GM18870 (cell line): ENCODE data around the gene SPR.
"Not testable (repeated sequence)": the region's sequence is repeated elsewhere in the genome, so short reads cannot be mapped to it uniquely, and the experiment has no call there.

Experiments used
- ATAC-seq: cut with Tn5 transposase; IDR thresholded peaks from one replicate; pipeline ENCODE4 v1.9.1; 2021; ENCODE audit warnings: moderate library complexity; ENCODE audit not compliant: unreplicated experiment

Gene SPR

DNA sequence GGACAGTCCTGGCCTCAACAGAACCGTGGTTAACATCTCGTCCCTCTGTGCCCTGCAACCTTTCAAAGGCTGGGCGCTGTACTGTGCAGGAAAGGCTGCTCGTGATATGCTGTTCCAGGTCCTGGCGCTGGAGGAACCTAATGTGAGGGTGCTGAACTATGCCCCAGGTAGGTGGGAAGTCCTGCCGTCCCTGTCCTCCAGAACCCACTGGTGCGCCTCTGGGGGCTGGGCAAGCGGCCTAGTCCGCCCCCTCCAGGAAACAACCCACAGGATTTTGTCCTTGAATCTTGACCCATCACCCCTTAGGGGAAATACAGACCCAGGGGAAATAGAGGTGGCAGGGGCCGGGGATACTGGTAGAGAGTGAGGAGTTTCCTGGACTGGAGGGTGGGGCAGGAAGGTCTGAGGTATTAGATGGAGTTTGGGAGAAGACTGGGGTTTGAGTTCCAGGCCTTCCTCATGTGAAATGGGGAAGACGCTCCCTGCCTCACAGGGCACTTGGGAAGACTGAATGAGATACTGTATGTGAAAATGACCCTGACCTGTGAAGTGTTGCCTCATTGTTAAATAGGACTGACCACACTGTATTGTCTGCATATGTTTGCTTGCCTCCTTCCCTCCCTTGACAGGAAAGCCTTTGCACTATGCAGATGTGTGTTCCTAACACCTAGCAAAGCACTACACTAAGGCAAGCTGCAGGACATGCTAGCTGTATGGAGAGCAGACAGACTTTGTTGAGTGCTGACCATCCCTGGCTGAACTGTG, 1.4 kb downstream of the SPR start:
- no peak for ATAC-seq

DNA sequence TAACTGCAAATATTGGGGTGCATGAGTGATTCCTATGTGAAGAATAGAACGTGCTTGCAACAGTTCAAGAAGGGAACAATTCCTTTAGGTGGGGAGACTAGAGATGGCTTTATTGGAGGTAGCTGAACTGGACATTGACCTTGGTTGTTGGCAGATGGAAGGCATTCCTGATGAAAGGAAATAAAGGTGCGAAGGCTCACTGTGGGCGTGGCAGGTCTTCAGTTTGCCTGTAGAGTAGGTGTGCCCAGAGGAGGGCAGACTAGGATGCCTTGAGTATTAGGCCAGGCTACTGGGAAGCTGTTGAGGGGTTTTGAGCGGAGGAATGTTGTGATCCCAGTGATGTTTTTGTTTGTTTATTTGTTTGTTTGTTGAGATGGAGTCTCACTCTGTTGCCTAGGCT, 2.8 kb downstream of the SPR start:
- no peak for ATAC-seq

DNA sequence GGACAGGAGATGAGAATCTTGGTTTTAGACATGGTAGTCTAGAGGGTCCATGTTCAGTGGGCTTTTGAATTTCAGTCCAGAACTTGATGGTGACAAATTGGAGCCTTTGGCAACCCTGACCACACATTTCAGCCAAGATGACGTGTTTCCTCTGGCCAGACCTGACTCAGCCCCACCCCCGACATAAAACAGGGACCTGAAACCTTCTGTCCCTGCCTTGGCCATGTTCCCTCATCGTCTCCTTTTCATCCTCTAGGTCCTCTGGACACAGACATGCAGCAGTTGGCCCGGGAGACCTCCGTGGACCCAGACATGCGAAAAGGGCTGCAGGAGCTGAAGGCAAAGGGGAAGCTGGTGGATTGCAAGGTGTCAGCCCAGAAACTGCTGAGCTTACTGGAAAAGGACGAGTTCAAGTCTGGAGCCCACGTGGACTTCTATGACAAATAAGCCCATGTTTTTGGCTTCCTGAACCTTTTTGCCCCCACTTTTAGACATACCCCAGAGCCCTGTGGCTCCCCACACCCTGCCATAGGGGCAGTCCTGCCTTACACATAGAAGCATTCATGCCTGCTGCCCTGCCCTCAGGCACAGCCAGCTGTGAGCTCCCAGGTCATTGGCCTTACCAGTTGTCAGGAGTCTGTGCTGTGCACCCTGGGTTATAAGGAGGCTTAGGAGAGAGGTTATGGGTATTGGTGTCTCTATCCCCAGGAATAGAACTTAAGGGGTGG, 4.0 kb downstream of the SPR start:
- ATAC-seq, result no peak

DNA sequence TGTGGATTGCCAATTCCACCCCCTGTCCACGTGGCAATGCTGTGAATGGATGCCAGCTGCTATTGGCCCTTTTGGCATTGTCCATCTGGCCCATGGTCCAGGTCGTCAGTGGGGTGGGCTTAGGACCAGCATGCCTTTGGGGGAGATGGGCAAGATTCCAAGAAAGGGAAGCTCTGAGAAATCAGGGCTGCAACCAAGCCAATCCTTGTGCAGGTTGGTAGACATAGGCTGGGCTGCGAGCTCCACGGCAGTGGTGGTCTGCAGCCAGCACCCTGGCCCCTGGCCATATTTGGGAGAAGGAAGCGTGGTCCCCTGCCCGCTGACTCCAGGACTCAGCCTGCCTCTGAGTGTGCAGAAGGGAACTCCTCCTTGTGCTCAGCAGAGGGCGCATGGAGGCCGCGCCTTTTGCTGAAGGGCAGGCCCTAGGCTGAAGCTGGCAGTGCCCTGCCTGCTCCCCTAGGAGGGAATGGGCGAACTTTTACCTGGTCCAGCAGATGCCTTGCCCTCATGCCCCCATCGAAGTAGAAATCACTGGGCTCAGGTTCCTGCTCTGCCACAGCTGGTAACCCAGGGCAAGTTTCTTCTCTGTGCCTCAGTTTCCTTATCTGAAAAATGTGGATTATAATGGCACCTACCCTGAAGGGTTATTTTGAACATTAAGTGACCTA, 5.4 kb downstream of the SPR start:
- peak; percentile 46 for ATAC-seq

DNA sequence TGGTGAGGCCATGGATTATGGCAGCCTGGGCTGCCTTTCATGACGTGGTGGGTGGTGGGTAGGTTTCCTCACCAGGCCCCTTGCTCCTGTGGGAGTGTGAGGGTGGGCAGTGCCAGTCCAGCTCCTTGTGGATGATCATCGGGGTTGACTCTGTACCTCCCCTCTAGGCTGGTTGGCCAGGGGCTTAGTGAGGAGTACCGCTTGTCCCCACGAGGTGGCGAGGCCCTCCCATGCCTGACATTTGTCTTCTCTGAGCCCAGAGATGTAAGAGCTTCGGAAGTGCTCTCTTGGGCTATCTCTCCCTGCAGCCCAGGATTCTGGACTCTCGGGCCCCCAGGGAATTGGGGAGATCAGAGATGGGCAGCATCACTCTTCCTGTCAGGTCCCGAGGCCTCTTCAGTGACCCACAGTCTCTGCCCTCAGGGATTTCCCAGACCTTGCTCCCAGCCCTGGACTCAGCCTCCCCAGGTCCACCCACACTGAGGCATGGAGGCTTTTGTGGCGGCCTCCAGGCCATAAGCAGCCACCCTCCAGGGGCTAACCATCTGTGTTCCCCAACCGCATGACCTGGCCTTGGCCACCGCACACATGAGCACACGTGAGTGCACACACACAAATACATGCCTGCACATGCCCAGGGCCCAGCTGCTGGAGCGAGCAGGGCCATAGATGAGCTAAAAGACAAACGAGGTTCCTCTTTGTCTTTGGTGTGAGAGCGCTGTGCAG, 6.5 kb downstream of the SPR start:
- ATAC-seq, result peak; percentile 70

DNA sequence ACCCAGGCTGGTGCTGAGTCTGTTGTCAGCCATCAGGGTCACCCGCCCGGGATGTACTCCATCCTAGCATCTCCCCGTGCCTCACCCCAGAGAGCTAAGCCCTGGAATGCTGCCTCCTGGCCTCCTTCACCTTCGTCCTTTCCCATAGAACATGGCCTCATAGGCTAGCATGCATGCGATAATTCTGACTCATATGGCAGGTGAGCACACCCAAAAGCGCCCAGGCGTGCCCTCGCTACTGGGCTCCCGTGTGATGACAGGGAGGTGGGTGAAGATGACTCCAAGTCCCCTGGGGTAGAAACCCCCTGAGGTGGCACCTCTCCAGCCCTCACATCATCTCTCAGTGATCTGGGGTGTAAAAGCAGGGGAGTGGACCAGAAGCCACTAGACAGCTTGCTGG, 7.3 kb downstream of the SPR start:
- ATAC-seq, result no peak

DNA sequence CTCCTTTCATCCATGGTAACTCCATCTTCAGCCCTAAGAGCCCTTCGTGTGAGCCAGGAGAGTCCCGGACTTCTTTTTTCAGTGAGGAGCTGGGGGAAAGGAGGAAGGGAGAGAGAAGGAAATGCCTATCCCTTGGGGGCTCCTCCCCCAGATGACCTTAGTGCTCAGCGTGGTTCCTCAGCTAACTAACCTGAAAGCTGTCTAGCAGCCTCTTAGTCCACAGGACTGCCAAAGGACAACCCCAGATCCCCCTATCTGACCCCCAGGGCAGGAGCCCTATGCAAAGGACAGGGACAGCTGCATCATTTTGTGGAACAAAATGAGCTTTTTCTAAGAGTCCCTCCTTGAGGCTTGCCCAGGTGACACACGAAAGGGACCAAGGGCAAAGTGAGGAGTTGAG, 7.9 kb downstream of the SPR start:
- ATAC-seq, result no peak

DNA sequence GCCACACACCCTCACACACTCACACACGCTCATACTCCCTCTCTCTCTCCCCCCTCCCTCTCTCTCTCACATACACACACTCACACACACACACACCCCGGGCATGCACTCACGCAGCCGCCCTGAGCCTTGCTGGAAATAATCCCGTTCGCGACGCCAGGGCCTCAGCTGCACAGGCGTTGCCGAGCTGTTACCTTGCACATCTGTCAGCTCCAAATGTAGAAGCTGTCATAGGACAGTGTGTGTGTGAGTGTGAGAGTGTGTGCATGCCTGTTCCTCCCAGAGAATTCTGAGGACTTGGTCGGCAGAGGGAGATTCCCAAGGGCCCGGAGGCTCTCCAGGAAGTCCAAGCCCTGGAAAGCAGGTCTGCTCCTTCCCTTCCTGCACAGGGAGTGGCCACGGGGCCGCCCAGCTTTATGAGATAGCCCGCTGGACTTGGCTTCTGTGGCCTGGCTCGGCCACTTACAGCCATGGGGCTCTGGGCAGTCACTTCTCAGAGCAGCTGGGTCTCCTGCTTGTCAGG, 8.6 kb downstream of the SPR start:
- no peak for ATAC-seq

DNA sequence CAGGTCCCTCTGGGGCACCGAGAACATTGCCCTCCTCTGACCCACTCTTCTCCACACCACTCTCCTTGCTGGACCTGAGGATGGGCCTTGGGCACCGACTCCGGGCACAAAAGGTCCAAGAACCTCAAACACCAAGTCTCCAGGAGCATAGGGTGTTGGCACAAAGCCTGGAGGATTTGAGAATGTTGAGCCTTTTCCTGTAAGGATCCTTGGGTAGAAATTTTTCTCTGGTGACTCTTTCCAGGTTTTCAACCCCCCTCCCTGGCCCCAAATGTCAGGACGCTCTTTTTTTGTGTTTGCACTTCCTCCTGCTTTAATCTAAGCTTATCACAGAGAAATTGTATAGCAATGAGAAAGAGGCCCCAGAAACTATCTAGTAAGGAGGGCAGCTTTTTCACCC, 9.2 kb downstream of the SPR start:
- ATAC-seq, result no peak

DNA sequence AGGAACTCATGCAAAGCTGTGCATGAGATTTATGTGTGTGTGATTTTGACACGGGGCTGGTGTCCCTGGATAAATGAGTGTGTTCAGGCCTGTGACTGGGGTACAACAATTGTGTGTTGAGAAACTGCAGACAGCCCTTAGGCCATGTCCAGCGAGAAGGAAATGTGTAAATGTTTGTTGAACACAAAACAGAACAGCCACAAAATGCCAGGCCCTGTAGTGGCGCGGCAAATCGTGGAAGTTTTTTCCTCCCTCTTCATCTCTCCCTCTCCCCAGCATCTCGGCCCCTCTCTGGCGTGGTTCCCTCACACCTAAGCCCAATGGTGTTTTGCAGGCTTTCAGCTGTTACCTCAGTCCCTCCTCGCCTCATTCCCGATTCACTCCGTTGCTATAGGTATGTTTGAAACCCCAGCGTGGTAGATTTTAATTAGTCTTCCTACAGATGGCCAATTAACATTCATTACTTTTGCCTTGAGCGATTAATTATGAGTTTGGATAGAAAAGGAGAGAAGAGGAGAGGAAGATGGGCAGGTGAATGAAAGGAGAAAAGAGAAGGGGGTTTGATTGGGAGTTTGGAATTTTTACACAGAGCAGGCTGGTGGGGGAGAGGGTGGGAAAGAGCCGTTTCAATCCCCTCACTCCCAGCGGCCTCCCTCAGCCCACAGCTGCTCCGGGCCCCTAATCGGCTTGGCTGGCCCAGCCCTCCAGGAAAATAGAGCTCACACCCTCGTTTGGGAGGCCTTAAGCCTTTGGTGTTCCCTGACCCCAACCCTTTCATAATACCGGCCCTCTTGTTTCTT, 10.8 kb downstream of the SPR start:
- ATAC-seq, result no peak

DNA sequence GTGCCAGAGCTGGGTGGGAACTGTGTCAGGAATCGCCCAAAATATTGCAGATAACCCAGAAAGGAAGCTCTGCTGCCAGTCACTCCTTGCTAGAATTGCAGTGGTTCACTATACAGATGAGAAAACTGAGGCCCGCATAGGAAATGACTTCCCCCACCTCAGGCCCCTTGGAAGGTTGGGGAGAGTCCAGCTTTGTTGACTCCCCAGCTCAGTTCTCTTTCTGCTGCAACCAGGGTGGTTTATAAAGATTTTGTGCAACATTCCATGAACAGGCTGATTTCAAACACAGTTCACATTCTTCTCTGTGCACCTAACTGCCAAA, 11.3 kb downstream of the SPR start:
- no peak for ATAC-seq

DNA sequence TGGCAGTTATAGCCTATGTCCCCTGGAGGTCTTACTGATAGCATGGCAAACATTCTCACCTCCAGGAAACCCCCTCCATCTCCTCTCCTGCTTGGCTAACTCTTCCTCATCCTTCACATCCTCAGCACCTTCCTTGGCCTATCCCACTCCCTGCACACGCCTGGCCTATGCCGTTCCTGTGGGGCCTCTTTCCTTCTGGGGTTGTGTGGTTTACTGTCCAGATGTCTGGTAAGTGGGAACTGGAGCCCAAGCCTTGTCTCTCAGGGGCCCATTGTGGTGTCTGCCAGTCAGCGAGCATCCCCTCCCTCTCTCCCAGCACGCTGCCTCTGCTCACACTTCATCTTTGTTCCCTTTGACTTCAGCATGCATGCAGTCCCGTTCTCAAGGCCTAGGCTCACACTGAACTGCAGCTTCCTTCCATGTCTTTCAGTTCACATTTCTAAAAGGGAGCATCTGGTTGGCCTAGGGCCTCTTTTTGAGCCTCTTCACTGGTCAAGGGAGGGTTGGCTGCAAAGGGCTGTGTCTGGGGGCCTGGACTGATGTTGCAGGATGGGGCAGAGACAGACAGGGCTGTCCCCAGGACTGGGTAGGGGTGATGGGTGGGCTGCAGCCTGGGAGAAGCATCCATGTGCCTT, 13.1 kb downstream of the SPR start:
- ATAC-seq, result no peak

DNA sequence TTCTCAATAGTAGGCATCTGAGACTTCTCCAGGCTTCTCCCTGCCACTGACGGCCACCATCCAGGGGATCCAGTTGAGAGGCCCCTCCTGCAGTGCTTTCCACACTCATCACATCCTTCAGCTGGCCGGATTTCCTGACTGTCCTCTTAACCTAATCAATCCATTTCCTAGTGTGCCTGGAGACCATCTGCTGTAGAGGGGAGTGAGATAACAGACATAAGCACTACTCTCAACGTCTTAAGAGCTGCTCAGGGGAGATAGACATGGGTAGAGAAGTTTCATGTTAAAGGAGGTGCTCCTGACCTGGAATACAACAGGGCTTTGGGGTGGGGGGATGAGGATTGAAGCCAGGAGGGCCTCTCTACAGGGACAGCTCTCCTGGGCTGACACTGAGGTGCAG, 14.2 kb downstream of the SPR start:
- no peak for ATAC-seq

DNA sequence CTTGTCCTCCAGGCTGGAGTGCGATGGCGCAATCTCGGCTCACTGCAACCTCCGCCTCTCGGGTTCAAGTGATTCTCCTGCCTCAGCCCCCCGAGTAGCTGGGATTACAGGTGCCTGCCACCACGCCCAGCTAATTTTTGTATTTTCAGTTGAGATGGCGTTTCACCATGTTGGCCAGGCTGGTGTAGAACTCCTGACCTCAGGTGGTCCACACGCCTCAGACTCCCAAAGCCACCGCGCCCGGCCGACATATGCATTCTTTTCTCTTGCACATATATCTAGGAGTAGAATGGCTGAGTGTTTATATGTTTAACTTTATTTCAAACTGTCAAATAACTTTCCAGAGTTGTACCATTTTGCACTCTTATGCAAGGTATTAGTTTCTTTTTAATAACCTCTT, 20.2 kb downstream of the SPR start:
- not testable (repeated sequence) for ATAC-seq

DNA sequence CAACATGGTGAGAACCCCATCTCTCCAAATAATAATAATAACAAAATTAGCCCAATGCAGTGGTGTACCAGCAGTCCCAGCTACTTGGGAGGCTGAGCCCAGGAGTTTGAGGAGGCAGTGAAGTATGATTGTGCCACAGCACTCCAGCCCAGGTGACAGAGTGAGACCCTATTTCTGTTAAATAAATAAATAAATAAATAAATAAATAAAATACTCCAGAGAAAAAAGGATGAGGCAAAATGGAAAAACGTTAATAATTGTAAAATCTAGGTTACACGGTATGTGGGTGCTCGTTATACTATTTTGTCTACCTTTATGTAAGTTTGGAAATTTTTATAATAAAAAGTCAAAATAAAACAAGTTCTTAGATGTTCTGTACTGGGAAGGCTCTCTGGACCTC, 21.5 kb downstream of the SPR start:
- ATAC-seq, result no peak

DNA sequence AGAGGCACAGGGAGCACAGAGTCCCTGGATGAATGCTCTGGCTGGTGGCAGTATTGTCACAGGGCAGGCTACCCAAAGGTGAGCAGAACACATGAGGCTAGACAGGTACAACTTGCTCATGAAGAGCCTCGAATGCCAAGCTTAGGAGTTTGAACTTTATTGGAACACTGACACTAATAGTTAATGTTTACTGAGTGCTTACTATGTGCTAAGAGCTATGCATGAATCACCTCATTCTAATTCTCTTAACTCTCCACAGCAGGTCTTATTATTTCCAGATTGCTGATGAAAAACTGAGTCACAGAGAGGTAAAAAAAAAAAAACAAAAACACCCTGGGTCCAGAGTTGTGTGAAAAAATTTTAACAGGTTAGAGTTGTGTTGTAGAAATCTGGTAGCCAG, 24.0 kb downstream of the SPR start:
- no peak for ATAC-seq

DNA sequence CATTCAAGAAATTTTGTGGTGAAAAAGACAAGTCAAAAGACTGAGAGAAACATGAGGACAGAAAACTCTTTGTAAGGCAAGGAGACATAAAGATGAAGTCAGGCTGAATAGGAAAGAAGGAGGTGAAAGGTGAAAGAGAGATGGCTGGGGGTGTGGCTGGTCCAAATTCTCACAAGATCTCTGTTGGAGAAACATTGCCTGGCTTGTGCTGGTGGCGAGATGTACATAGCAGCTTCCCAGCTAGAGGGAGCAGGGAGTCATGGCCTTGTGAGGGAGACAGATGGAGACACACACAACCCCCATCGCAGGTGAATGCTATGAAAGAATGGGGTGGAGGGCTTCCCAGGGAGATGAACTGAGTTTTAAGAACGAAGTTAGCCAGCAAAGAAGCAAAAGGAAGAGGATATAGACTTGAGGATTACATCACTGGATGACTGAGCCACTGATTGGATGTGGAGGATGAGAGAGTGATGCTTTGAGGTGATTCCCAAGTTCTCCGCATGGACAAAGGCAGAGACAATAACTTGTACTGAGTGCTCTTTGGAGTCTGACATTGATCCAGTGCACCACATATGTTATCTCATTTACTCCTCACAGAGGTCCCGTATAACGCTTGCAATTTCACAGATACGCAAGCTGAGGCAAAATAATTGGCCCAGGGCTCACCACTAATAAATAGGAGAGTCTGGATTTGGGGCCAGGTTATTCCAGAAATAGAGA, 26.4 kb downstream of the SPR start:
- no peak for ATAC-seq

DNA sequence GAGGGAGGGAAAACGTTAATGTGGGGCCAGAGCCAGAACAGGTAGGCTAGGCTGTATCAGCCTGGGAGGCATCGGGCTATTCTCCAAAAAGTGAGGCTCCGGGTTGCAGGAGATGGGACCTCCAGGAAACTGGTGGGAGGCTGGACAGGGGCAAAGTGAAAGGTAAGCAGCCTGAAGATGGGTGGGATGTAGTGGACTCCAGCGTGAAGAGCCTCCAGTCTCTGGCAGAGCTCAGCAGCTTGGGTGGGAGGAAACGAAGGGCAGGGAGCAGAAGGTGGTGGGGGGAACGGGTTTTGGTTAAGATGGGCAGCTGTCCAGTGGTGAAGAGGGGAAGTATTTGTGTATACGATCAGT, 27.0 kb downstream of the SPR start:
- ATAC-seq, result no peak

DNA sequence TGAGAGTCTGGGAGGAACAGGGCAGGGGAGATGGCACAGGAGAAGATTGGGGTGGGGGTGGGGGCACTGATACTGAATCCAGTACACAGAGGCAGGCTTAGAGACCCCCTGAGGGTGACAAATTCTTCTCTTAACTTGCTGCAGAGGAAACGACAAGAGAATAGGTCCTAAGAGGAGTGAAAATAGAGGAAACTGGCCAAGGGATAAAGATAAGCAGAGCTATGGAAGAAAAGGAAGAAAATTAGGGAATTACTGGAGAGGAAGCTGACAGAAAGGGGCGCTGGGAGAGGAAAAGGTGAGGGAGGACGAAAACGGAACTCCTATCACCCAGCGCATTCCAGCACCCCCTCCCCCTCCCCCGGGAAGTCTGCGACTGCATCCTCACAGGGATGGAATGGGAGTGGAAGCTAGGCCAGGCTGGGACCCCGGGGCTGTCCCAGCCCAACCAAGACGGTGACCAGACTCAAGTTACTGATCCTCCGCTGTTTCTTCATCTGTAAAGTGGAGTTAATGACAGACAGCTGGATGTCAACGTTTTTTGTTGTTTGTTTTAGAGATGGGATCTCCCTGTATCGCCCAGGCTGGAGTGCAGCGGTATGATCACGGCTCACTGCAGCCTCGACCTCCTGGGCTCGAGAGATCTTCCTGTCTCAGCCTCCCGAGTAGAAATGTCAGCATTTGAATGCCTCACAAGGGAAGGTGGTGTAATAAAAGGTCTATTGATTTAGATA, 27.5 kb downstream of the SPR start:
- ATAC-seq, result no peak
